ENCODE results near the gene UMAD1. TPM values are rescaled to one million over a fixed set of nuclear protein-coding genes. Genes with fewer than 3 reads are reported as not detected.
A peak's percentile ranks its signal among the peaks of the same experiment; 100 is the strongest.

The UMAD1 gene
- total and polyA plus RNA-seq, 2 donors (not counting 3 experiments of a cell fraction or from before 2014, with no cell fraction given): 5.6 to 6.6 TPM

DNA sequence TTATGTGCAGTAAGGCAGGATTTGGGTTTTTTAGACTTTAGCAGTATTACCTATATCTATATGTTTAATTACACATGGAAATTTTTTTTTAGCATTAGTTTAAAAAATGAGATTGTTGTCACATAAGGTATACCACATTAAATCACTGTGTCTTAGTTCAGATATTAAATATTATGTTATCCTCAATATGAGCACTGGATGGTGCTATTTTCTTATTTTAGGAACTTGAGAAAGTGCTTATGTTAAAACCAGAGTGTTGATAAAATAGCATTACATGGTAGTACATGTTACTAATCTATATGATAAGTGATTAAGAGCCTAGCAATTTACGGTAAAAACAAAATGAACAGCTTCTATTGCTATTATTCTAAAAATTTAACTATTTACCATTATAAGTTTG lies 45.1 kb upstream of the UMAD1 start:
- BruUV-seq (replicated peaks): no TSS peak
- no peak overlapping the region for H3K4me2 ChIP-seq (ENCODE audit: insufficient read depth, low read length)

DNA sequence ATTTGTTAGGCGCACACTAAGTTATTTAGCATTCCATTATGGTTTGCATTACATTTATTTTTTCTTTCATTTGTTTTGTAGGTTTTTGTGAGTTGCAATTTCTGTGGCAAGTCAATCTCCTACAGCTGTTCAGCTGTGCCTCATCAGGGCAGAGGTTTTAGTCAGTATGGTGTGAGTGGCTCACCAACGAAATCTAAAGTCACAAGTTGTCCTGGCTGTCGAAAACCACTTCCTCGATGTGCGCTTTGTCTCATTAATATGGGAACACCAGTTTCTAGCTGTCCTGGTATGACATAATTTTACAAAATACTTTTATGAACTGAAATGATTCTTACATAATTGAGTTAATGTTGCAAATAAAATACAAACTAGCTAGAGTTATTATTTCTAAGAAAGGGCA lies 44.4 kb upstream of the UMAD1 start:
- no TSS peak for BruUV-seq (replicated peaks)
- TF ChIP-seq EZH2 (IDR thresholded peaks at IDR 0.05; ENCODE audit: borderline replicate concordance, low read depth, low read length, severe bottlenecking) (no peak), FOS (IDR thresholded peaks at IDR 0.05; ENCODE audit: borderline replicate concordance, insufficient read depth, low read length) (no peak), GATA2 (IDR thresholded peaks at IDR 0.05; ENCODE audit: insufficient read depth, insufficient read length, low read depth, low read length) (no peak), POLR2A (IDR thresholded peaks at IDR 0.05; ENCODE audit: low read depth, low read length) (no peak), POLR2AphosphoS5 (IDR thresholded peaks at IDR 0.05; ENCODE audit: insufficient read depth, low read depth, low read length) (no peak), JUN (IDR thresholded peaks at IDR 0.05; ENCODE audit: borderline replicate concordance, insufficient read depth, insufficient read length, low read depth) (no peak), MYC (IDR thresholded peaks at IDR 0.05; ENCODE audit: low read depth, low read length) (no peak)
- TF ChIP-seq, protein P1, sequence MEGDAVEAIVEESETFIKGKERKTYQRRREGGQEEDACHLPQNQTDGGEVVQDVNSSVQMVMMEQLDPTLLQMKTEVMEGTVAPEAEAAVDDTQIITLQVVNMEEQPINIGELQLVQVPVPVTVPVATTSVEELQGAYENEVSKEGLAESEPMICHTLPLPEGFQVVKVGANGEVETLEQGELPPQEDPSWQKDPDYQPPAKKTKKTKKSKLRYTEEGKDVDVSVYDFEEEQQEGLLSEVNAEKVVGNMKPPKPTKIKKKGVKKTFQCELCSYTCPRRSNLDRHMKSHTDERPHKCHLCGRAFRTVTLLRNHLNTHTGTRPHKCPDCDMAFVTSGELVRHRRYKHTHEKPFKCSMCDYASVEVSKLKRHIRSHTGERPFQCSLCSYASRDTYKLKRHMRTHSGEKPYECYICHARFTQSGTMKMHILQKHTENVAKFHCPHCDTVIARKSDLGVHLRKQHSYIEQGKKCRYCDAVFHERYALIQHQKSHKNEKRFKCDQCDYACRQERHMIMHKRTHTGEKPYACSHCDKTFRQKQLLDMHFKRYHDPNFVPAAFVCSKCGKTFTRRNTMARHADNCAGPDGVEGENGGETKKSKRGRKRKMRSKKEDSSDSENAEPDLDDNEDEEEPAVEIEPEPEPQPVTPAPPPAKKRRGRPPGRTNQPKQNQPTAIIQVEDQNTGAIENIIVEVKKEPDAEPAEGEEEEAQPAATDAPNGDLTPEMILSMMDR (IDR thresholded peaks at IDR 0.05; ENCODE audit: extremely low read depth in 1 of 2, insufficient read depth in 1 of 2, low read depth in 1 of 2, low read length in 2 of 2): no peak
- TF ChIP-seq, protein P2, sequence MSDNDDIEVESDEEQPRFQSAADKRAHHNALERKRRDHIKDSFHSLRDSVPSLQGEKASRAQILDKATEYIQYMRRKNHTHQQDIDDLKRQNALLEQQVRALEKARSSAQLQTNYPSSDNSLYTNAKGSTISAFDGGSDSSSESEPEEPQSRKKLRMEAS (IDR thresholded peaks at IDR 0.05; ENCODE audit: insufficient read depth, insufficient read length): no peak
- CTCF ChIA-PET: interaction anchor here (1.1 to 2.8 kb wide), 6 partner anchors 85 to 700 kb away, joined by 3 to 49 read pairs (median 9); no protein-coding TSS in a partner anchor

More for the DNA sequence above, 45.1 kb upstream of the UMAD1 start:
- no peaks in the 10 kb centered on the region for H4K20me1 ChIP-seq (replicated peaks; ENCODE audit: control insufficient read depth, extremely low read depth, insufficient read depth, low read length)
- peak; percentile 41 for DNase-seq (ENCODE audit: low read depth, low spot score)
- CTCF ChIA-PET: interaction anchor here (0.7 to 2.9 kb wide), 14 partner anchors 10 to 701 kb away, joined by 3 to 49 read pairs (median 8); no protein-coding TSS in a partner anchor
- H3K27ac ChIP-seq (ENCODE audit: insufficient read depth, low read depth, low read length): no peak overlapping the region
- no peaks in the 10 kb centered on the region for H3K9me3 ChIP-seq (replicated peaks; ENCODE audit: control insufficient read depth, insufficient read depth, low read length)
- H3K4me1 ChIP-seq (ENCODE audit: control insufficient read depth, extremely low read depth, insufficient read depth, low read length): no peaks in the 10 kb centered on the region
- no peaks in the 10 kb centered on the region for H3K27me3 ChIP-seq (ENCODE audit: control insufficient read depth in 2 of 2, insufficient read depth in 2 of 2, low read length in 2 of 2)
- dilution Hi-C loops (cut with MboI; ENCODE audit: extremely low pct_ligation_motif_present, low sequenced_read_pairs): no loop called here
- intact Hi-C loops (cut with micrococcal nuclease): loop anchor here (1.0 to 5.0 kb wide), 5 partner anchors 42 to 701 kb away; no protein-coding TSS in a partner anchor
- TF ChIP-seq FOS (IDR thresholded peaks at IDR 0.05; ENCODE audit: borderline replicate concordance, insufficient read depth, low read length): no peak
- TF ChIP-seq, protein P1 (IDR thresholded peaks at IDR 0.05; ENCODE audit: extremely low read depth in 1 of 2, insufficient read depth in 1 of 2, low read depth in 1 of 2, low read length in 2 of 2): no peak
- no peak overlapping the region for H3K4me3 ChIP-seq (replicated peaks in 1 of 3; ENCODE audit: insufficient read depth in 1 of 3, low read depth in 1 of 3, low read length in 3 of 3)
- FAIRE-seq: no peak
- POLR2A ChIA-PET: no interaction called here
- no peak overlapping the region for H2AFZ ChIP-seq (ENCODE audit: low read depth, low read length)
- no peaks in the 10 kb centered on the region for H3K79me2 ChIP-seq (ENCODE audit: control insufficient read depth, insufficient read depth, low read length)
- H3K9ac ChIP-seq (replicated peaks; ENCODE audit: extremely low read depth, insufficient read depth, low read length): no peak overlapping the region
- no peaks in the 10 kb centered on the region for H3K9me1 ChIP-seq (replicated peaks; ENCODE audit: control insufficient read depth, extremely low read depth, insufficient read depth, low read length)
- H3K36me3 ChIP-seq (ENCODE audit: control insufficient read depth in 2 of 2, extremely low read depth in 1 of 2, insufficient read depth in 2 of 2, low read length in 2 of 2): no peaks in the 10 kb centered on the region

More for the DNA sequence above, 44.4 kb upstream of the UMAD1 start:
- intact Hi-C loops (cut with micrococcal nuclease) (loop anchor here (5.0 kb wide), 1 partner anchor 41 kb away; no protein-coding TSS in a partner anchor), dilution Hi-C loops (cut with MboI; ENCODE audit: extremely low pct_ligation_motif_present, low sequenced_read_pairs) (no loop called here)
- H4K20me1 ChIP-seq (replicated peaks; ENCODE audit: control insufficient read depth, extremely low read depth, insufficient read depth, low read length): no peaks in the 10 kb centered on the region
- no peak overlapping the region for H3K4me3 ChIP-seq (replicated peaks in 1 of 3; ENCODE audit: insufficient read depth in 1 of 3, low read depth in 1 of 3, low read length in 3 of 3)
- no peaks in the 10 kb centered on the region for H3K4me1 ChIP-seq (ENCODE audit: control insufficient read depth, extremely low read depth, insufficient read depth, low read length)
- H3K79me2 ChIP-seq (ENCODE audit: control insufficient read depth, insufficient read depth, low read length): no peaks in the 10 kb centered on the region
- H3K9me3 ChIP-seq (replicated peaks; ENCODE audit: control insufficient read depth, insufficient read depth, low read length): no peaks in the 10 kb centered on the region
- no peak overlapping the region for H2AFZ ChIP-seq (ENCODE audit: low read depth, low read length)
- H3K27me3 ChIP-seq (ENCODE audit: control insufficient read depth in 2 of 2, insufficient read depth in 2 of 2, low read length in 2 of 2): no peaks in the 10 kb centered on the region
- H3K36me3 ChIP-seq (ENCODE audit: control insufficient read depth in 2 of 2, extremely low read depth in 1 of 2, insufficient read depth in 2 of 2, low read length in 2 of 2): no peaks in the 10 kb centered on the region
- FAIRE-seq (no peak), DNase-seq (ENCODE audit: low read depth, low spot score) (no peak)
- H3K9me1 ChIP-seq (replicated peaks; ENCODE audit: control insufficient read depth, extremely low read depth, insufficient read depth, low read length): no peaks in the 10 kb centered on the region
- H3K9ac ChIP-seq (replicated peaks; ENCODE audit: extremely low read depth, insufficient read depth, low read length): no peak overlapping the region
- POLR2A ChIA-PET: no interaction called here
- no peak overlapping the region for H3K4me2 ChIP-seq (ENCODE audit: insufficient read depth, low read length)
- H3K27ac ChIP-seq (ENCODE audit: insufficient read depth, low read depth, low read length): no peak overlapping the region
